ENCODE results near the gene DPAGT1. TPM values are rescaled to one million over a fixed set of nuclear protein-coding genes. Genes with fewer than 3 reads are reported as not detected.

DPAGT1 gene
- total RNA-seq, 4 donors from 2014 or later, result 23.0 to 34.0 (median 28.5) TPM

DNA sequence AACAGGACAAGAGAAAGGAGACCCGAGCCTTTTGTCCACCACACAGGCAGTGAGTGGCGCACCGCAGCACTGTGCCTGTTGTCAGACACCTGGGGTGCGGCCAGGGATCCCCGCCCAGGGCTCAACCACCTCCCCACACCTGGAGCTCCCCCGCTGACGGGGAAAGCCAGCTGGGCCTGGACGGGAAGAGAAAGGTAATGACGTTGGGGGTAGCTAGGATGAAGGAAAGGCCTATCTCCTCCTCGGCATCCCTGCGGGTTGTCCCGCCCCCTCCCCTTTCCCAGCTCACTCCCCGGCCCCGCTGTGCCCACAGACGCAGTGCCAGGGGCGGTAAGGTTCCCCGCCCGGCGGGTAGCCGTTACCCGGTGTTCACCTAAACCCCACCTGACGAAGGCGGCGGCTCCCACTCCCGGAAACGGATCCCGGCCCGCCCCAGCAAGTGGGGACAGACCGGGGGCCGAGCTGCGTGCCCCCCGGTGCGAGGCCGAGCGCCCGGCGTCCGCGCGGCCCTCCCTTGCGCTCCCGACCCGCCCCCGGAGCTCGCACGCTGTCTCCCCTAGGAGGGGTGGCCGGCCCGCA, 45.1 kb downstream of the DPAGT1 start:
- no peak for DNase-seq (ENCODE audit: low spot score)
- peak; percentile 68 for ATAC-seq (ENCODE audit: low FRiP score)
- no peak for TF ChIP-seq CTCF (IDR thresholded peaks at IDR 0.05)

DNA sequence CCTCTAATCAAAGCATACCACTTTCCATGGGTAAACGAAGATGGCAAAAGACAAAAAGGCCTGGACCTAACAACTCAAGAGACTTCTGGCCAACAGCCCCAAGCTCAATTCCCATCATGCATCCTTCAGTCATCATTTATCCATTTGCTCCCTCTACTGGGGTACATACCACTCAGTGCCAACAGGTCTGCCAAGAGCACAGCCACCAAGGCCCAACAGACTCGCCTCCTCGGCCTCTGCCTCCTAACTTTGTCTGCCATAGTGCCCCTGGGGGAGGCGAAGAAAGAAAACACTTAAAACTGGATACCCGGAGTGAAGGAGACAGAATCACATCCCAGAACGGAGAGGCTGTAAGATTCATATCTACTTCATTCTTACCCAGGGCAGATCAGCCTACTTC, 45.8 kb downstream of the DPAGT1 start:
- TF ChIP-seq CTCF (IDR thresholded peaks at IDR 0.05), result no peak

DNA sequence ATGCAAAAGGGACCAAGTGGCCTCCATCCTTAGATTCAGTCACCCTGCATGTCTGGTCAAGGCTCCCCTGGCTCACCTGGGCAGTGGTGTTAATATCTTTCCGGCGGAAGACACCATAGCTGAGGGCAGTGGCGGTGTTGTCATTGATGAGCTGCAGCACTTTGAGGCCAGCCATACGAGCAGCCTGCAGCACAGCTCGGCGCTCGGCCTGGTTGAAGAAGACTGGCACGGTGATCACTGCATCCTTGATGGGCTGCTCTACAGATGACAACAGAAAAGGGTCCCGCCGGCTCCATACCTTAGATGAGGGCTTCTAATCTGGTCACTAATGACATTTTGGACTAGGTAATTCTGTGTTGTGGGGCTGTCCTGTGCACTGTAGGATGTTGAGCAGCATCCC, 47.2 kb downstream of the DPAGT1 start:
- no peak for ATAC-seq (ENCODE audit: low FRiP score)
- no peak for TF ChIP-seq CTCF (IDR thresholded peaks at IDR 0.05)
- no peak for DNase-seq (ENCODE audit: low spot score)

More for the DNA sequence above, 45.8 kb downstream of the DPAGT1 start:
- ATAC-seq (ENCODE audit: low FRiP score) (no peak), DNase-seq (ENCODE audit: low spot score) (no peak)

DNA sequence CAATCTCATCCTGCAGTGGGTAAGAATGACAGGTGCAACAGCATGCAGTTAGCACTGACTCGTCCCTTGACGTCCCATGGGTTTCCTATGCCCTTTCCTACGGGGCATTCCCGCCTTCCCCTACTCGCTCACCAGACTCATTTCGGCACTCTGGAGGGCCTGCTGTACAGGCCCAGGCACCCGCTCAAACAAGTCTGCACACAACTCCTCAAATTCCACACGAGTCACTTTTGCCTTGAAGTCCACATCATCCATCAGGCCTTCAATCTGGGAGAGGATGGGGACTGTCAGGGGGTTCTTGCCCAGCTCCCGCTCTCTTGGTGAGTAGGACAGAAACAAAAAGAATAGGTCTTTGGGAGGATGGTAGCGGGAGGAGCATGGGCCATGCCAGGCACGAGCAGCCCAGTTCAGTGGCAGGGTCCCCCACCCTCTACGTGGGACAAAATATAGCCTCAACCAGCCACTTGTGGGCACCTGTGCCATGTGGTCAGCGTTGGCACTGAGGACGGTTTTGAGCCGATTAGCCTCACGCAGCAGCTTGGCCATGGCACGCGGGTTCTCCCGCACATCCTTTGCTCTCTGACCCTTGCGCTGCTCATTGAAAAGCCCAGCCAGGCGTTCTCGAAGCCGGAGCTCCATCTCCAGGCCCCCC, 49.4 kb downstream of the DPAGT1 start:
- no peak for TF ChIP-seq CTCF (IDR thresholded peaks at IDR 0.05)
- DNase-seq (ENCODE audit: low spot score), result no peak
- no peak for ATAC-seq (ENCODE audit: low FRiP score)

- no peak for ATAC-seq (ENCODE audit: low FRiP score)
Observed at GRCh38 chr11:119051440-119052162, 50.1 kb downstream of the DPAGT1 start.

DNA sequence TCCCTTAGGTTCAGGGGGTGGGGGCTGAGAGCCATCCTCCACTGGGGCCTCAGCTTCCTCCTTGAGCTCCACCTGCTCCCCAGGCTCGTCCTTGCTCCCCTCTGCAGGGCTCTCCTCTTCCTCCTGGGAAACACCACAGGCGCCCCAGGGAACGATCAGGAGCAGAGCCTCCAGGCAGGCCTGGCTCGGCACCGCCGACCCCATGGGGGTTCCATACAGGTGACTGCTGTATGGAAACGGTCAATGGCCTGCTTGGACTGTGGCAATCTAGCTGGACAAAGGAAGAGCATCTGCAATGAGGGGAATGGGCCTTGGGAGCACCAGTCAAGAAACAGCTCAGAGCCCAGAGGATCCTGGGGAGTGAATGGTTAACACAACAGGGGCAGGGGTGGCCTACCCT, 52.6 kb downstream of the DPAGT1 start:
- no peak for DNase-seq (ENCODE audit: low spot score)

More at GRCh38 chr11:119051440-119052162, 50.1 kb downstream of the DPAGT1 start:
- DNase-seq (ENCODE audit: low spot score), result no peak
- no peak for TF ChIP-seq CTCF (IDR thresholded peaks at IDR 0.05)

More for the DNA sequence above, 52.6 kb downstream of the DPAGT1 start:
- no peak for TF ChIP-seq CTCF (IDR thresholded peaks at IDR 0.05)
- ATAC-seq (ENCODE audit: low FRiP score), result no peak

Data from omental fat pad (tissue), 4 donors.